CMK (cell line): ENCODE results near the gene ZFYVE28.
A peak's percentile ranks its signal among the peaks of the same experiment; 100 is the strongest.

Experiments used
- DNase-seq: peaks from one replicate; pipeline ENCODE4 v3.0.0-alpha.2; 2010; ENCODE audit warnings: low read depth

ZFYVE28 gene

GRCh38 chr4:2368746-2369437, 49.6 kb downstream of the ZFYVE28 start:
- DNase-seq = no peak

GRCh38 chr4:2367626-2368025, 50.8 kb downstream of the ZFYVE28 start:
- DNase-seq = no peak

GRCh38 chr4:2366252-2367192, 51.9 kb downstream of the ZFYVE28 start:
- no peak for DNase-seq

GRCh38 chr4:2365913-2366210, 52.6 kb downstream of the ZFYVE28 start:
- no peak for DNase-seq

GRCh38 chr4:2365054-2365912, 53.2 kb downstream of the ZFYVE28 start:
- no peak for DNase-seq

- DNase-seq = peak; percentile 5
These were observed 53.8 kb downstream of the ZFYVE28 start for GRCh38 chr4:2364654-2365053.

GRCh38 chr4:2363951-2364653, 54.3 kb downstream of the ZFYVE28 start:
- DNase-seq = no peak

- DNase-seq = no peak
These were observed 55.3 kb downstream of the ZFYVE28 start for GRCh38 chr4:2363056-2363721.

GRCh38 chr4:2362266-2363055, 56.0 kb downstream of the ZFYVE28 start:
- no peak for DNase-seq

- DNase-seq = no peak
These were observed 56.8 kb downstream of the ZFYVE28 start for GRCh38 chr4:2361366-2362265.

- DNase-seq = no peak
These were observed 58.1 kb downstream of the ZFYVE28 start for GRCh38 chr4:2360396-2360730.

GRCh38 chr4:2359591-2360395, 58.7 kb downstream of the ZFYVE28 start:
- DNase-seq = no peak

- DNase-seq = no peak
These were observed 60.4 kb downstream of the ZFYVE28 start for GRCh38 chr4:2357821-2358745.

GRCh38 chr4:2356123-2357069, 62.0 kb downstream of the ZFYVE28 start:
- no peak for DNase-seq

- no peak for DNase-seq
These were observed 63.7 kb downstream of the ZFYVE28 start for GRCh38 chr4:2354760-2355159.

GRCh38 chr4:2354118-2354517, 64.3 kb downstream of the ZFYVE28 start:
- DNase-seq = no peak
